HG03108 (cell line): Measurements from ENCODE around the gene SACM1L.
"Not testable (repeated sequence)": the region's sequence is repeated elsewhere in the genome, so short reads cannot be mapped to it uniquely, and the experiment has no call there.

ENCODE experiments used
- ATAC-seq: cut with Tn5 transposase; IDR thresholded peaks from one replicate; pipeline ENCODE4 v1.9.1; 2021; ENCODE audit warnings: moderate library complexity; ENCODE audit not compliant: unreplicated experiment

SACM1L gene

DNA sequence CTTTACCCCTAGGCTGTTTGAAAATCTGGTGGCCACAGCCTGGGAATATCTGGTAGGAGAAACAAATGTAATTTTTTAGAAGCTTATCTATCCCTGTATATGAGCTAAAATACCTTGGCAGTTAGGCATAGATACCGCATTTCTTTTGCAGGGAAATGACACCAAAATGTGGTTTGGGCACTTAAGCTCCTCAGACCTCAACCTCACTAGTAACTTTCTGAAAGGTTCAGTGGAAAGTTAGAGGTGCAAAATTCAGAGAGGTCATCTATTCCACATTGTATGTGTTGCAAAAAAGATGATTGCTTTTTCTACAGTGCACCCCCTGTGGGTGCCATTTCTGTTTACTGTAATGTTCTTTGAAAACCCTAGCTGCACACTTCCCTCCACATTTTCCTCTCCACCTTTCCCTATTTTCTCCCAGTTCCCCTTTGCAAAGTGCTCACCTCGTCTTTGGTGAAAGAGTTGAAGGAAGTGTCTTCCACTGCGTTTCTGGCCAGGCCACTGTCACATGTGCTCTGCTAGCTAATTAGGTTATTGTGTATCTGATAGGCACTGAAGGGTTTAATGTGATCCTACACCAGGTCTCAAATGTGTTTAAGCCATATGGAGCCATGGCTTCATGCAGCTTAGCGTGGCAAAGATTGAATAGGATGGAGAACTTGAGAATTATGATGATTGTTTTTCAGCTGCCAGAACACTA, 1.3 kb downstream of the SACM1L start:
- no peak for ATAC-seq

- no peak for ATAC-seq
Observed at GRCh38 chr3:45691842-45692241, 2.6 kb downstream of the SACM1L start.

DNA sequence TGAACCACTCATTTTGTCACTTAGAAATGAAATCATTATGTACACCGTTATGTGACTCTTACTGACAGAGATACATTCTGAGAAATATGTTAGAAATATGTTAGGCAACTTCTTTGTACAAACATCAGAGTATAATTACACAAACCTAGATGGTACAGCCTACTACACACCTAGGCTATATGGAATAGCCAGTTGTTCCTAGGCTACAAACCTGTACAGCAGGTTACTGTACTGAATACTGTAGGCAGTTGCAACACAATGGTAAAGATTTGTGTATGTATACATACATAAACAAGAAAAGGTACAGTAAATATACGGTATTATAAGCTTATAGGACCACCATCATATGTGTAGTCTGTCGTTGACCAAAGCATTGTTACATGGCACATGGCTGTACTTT, 3.7 kb downstream of the SACM1L start:
- no peak for ATAC-seq

DNA sequence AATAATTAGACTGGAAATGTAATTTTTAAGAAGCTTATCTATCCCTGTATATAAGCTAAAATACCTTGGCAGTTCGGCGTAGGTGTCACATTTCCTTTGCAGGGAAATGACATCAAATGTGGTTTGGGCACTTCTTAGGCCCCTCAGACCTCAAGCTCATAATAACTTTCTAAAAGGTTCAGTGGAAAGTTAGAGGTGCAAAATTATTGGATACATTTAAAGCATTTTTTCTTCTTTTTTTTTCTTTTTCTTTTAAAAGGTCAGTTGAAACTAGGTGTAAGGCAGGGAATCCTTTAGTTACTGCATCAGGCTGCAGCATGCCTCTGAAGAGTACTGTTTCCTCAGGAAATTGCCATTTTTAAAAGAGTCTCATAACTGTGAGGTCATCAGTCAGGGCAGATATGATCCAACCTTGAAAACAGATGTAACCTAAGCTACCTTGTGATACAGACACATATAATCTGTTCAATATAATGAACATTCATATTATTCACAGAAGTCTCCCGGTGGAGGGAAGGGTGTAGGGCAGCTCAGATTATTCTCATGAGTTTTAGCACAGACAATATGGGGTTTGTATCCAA, 4.8 kb downstream of the SACM1L start:
- no peak for ATAC-seq

DNA sequence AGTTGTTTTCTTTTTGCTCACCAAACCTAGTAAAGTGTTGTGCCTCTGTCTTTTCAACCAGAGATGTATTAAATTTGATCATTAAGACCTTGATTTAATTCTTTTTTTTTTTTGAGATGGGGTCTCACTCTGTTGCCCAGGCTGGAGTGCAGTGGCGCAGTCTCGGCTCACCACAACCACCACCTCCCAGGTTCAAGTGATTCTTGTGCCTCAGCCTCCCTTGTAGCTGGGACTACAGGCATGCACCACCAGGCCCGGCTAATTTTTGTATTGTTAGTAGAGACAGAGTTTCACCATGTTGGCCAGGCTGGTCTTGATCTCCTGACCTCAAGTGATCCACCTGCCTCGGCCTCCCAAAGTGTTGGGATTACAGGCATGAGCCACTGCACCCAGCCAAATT, 6.0 kb downstream of the SACM1L start:
- not testable (repeated sequence) for ATAC-seq

DNA sequence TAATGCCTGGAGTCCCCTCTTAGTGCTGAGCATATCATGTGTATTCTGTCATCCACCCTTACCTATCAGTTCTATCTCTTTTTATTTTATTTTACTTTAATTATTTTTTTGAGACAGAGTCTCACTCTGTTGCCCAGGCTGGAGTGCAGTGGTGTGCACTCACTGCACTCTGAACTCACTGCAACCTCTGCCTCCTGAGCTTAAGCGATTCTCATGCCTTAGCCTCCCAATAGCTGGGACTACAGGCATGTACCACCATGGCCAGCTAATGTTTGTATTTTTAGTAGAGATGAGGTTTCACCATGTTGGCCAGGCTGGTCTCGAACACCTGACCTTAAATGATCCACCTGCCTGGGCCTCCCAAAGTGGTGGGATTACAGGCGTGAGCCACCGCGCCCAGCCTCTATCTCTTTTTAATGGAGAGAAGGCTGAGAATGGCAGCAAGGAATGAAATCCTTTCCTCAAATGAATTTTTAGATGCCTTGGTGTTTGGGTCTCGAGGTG, 11.4 kb downstream of the SACM1L start:
- no peak for ATAC-seq

- ATAC-seq: no peak
Observed at GRCh38 chr3:45701172-45701867, 12.1 kb downstream of the SACM1L start.

DNA sequence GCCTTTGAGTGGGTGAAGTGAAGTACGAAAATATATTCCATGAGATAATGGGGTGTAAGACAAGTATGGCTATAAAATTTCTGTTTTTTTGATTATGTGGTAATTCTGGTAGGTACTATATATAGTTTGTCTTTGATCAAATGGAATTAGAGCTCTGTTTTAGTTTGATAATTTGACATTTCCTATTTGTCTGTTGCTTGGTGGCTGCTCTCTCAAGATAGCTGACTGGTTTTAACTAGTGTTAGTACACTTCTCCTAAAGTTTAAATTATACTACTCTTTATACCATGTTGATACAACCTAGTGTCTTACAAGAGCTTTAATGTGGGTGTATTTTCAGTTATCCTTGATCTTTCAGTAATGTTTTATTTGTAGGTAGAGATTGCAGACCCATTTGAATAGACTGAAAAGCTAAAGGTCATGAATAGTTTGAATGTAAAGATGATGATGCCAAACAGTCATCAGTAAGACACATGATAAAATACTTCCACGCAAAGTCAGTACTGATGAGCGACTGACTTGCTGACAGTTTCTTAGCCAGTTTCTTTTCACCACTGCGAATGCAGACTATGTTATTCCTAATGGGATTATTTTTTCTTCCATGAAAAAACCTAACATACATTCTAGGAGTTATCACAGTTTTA, 15.2 kb downstream of the SACM1L start:
- ATAC-seq: no peak

GRCh38 chr3:45705839-45706808, 16.9 kb downstream of the SACM1L start:
- ATAC-seq: no peak

DNA sequence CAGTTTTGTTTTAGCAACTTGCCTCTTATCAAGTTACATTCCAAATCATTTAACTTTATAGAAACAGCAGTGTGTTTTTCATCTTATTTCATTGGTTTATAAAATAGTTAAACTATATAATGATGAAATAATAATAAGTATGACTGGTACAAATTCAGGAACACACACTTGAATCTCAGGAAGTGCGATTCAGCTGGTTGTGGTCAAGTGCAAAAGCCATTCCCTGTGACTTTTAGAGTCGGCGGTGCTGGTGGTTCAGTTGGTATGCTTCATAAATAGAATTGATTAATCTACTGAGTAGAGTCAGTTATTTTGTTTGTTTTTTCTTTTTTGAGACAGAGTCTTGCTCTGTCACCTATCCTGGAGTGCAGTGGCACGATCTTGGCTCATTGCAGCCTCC, 22.7 kb downstream of the SACM1L start:
- no peak for ATAC-seq

- ATAC-seq: no peak
Observed at GRCh38 chr3:45712434-45713110, 23.4 kb downstream of the SACM1L start.

DNA sequence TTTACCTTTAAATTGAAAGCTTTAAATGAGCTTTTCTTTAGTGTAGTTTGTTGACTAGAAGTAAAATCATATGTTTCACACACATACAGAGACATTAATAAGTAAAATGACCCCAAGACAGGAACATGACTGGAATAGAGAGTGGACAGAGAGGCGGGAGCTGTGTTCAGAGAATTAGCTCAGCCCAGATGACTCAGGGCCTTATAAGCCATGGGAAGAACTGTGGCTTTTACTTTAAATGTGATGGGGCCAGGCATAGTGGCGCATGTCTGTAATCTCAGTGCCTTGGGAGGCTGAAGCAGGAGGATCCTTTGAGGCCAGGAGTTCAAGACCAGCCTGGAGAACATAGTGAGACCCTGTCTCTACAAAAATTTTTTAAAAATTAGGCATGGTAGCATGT, 26.7 kb downstream of the SACM1L start:
- ATAC-seq: no peak

GRCh38 chr3:45716790-45717336, 27.7 kb downstream of the SACM1L start:
- ATAC-seq: no peak

- no peak for ATAC-seq
Observed at GRCh38 chr3:45719655-45720487, 30.7 kb downstream of the SACM1L start.

- no peak for ATAC-seq
Observed at GRCh38 chr3:45724911-45725310, 35.7 kb downstream of the SACM1L start.

DNA sequence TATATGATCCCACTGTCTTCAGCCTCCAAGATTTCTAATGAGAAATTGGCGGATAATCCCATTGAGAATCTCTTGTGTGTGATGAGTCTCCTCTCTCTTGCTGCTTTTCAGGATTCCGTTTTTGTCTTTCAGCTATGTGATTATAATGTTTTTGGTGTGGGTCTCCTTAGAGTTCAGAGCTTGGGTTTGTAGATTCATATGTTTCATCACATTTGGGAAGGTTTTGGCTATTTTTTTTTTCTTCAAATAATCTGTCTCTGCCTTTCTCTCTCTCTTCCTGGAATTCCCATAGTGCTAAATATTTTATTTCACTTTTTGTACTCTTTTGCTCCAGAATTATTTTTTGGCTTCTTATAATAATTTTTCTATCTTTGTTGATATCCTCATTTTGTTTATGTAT, 40.4 kb downstream of the SACM1L start:
- ATAC-seq: no peak

GRCh38 chr3:45730409-45731154, 41.4 kb downstream of the SACM1L start:
- ATAC-seq: no peak

DNA sequence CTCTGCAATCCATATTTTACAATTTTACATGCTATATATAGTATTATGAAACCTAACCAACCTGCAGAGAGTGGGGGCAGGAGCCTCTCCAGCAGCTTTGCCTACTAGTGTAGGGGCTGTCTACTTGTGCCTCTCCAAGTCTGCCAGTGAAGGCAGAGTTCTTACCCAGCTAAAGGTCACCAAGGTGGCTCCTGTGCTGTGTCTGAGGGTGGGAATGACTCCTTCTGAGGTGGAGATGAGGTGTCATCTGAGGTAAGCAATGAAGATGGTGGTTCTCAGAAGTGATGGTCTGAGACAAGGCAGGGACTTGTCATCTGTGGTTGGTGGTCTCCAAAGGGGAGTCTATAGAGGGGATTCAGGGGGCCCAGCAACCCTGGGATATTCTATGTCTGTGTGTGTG, 47.5 kb downstream of the SACM1L start:
- no peak for ATAC-seq
